HG03045 (cell line): ENCODE results near the gene KRT23.
"Not testable (repeated sequence)": the region's sequence is repeated elsewhere in the genome, so short reads cannot be mapped to it uniquely, and the experiment has no call there.

ENCODE experiments used
- ATAC-seq: cut with Tn5 transposase; IDR thresholded peaks from one replicate; pipeline ENCODE4 v1.9.1; 2021; ENCODE audit warnings: mild to moderate bottlenecking, moderate library complexity; ENCODE audit not compliant: unreplicated experiment

Gene KRT23

DNA sequence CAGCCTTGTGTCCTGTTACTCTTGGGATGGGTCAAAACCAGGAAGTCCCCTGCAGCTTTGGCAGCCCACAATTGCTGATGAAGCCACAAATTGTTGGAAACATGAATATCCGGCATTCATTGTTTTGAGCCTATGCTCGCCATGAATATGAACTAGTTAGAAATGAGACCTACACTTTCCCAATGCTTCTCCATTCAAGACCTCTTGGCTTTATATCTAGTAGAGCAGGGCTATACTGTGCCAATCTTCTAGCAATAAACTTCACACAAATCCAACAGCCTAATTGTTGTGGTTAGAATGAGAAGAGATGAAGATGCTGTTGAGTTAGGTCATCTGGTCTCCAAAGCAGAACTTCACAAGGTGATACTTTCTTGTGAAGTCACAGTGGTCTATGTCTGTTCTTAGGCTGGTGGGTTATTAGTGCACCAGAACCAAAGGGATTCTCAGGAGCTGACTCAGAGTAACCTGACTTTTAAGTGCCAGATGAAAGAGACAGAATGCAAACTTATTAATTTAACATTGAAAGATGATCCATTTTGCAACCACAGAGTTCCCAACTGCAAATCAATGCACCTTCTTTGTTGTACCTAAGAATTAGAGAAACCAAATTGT is 13.7 kb upstream of the KRT23 start:
- no peak for ATAC-seq

DNA sequence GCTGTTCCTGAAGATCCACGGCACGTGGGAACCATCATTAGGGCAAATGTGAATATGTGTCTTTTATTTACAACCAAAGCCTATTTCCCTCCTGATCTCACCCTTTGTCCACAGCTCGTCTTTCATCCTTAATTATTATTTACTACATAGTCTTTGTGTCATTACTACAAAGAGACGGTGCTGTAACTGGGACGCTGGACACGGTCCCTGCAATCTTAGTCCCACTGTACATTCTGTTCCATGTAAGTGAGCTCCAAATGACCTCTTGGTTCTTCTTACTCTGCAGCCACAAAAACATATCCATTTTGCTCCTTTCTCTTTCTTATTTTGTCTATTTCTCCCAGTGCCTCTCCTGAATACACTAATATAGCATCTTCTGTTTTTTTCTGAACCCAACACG is 12.7 kb upstream of the KRT23 start:
- no peak for ATAC-seq

GRCh38 chr17:40949418-40949817 is 12.0 kb upstream of the KRT23 start:
- no peak for ATAC-seq

DNA sequence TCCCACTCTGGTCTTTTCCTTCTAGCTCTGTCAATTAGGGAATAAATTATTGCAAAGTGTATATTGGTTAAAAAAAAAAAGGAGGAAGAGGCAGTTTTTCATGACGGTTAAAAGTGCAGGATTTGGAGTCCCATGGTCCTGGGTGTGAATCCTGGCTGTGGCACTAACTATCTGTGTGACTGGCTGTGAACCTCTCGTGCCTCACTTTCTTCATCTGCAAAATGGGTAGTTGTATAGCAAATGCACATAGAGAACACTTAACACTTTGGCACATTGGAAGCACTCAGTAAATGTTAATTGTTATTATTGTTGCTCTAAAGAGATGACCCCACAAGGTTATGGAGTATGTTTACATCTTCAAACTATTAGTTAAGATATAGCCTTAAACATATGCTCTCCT is 10.5 kb upstream of the KRT23 start:
- no peak for ATAC-seq

- no peak for ATAC-seq
Observed at GRCh38 chr17:40945414-40945813, 8.0 kb upstream of the KRT23 start.

- no peak for ATAC-seq
Observed at GRCh38 chr17:40944531-40944930, 7.1 kb upstream of the KRT23 start.

- no peak for ATAC-seq
Observed at GRCh38 chr17:40942553-40942952, 5.1 kb upstream of the KRT23 start.

- no peak for ATAC-seq
Observed at GRCh38 chr17:40940266-40940665, 2.8 kb upstream of the KRT23 start.

- no peak for ATAC-seq
Observed at GRCh38 chr17:40938981-40939380, 1.5 kb upstream of the KRT23 start.

DNA sequence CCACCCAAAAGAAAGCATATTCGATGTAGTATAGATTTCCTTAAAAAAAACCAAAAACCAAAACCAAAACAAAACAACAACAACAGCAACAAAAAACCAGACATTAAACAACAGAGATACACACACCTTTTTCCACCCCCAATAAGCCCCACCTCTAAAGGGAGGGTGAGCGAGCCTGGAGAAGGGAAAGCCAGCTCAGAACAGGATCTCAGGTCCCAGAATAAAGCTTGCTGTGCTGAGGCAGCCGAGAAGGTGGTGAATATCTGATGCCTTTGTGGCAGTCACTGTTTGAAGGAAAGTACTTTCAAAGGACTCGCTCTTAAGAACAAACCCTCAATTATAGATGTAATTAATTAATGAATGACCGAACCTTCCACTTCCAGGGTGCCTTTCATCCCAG is 470 bp downstream of the KRT23 start:
- ATAC-seq = no peak

DNA sequence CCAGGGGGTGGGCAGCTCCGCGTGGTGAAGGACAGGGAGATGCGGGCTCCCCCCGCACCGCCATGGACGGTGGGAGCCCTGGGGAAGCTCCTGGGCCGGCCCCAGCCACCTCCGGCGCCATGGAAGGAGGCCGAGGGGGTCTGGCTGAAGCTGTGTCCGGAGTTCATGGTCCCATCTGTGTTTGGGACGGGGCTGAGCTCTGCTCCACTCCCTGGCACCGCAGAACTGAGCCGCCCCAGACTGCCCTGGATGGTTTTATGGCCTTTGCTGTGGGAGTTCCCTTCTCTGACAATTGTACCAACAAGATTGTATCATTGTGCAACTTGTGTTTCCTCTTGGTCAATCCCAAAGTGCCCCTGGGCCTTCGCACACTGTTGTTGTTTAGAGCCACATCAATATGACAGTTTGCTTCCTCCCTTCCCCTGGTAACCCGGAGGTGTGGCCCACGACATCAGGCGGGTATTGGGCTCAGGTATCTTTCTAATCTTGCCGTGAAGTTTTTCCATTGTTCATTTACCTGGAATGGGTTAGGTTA is 942 bp downstream of the KRT23 start:
- ATAC-seq = no peak

DNA sequence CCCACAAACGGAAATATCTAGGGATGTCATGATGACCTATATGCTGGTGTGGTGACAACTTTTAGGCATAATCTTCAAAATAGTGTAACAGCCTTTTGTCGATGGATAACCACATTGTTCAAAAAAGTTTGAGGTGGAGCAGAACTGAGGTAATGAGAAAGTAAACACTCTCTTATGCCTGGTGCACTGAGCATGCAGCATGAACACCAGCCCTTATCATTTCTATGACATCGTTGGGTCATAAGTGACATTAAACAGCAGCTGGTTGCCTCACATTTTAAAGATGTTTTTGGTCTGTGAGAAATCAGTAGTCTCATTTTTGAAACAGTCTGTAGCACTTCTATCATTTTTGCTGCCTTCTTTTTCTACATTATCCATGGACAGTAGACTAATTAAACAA is 1.8 kb downstream of the KRT23 start:
- ATAC-seq = no peak

GRCh38 chr17:40932608-40933007 is 4.8 kb downstream of the KRT23 start:
- no peak for ATAC-seq

DNA sequence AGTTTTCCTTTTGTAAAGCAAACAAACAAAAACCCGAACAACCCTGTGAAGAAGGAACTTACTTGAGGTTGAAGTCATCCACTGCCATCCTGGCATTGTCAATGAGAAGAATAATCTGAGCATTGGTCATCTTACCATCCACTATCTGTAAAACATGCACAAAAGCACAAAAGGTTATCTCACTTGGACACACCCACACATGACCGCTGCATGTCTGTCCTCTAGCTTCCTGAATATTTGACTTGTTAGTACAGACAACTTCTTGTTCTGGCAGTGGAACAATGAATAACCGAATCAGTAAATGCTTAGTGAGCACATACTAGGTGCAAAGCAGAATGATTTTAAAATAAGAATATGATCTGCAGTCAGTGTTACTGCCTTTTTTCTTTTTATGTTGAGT is 6.1 kb downstream of the KRT23 start:
- no peak for ATAC-seq

DNA sequence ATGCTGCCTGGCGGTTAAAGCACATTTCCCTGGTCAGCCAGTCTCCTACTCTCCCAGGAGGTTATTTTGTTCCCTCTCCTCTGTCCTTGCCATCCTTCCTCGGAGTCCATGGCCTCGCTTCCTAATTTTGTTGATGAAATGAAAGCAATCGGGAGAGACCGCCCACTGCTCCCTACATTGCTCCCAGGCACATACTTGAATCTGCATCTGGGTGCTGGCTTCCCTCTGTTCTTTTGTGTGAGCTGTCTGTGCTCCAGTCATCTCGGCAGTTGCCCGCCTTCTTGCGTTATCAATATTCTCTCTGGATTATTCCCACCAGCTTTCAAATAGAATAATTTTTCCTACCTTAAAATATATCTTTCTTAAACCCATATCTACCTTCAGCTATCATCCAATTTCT is 11.1 kb downstream of the KRT23 start:
- ATAC-seq = no peak

- ATAC-seq = no peak
Observed at GRCh38 chr17:40922239-40922638, 15.2 kb downstream of the KRT23 start.

DNA sequence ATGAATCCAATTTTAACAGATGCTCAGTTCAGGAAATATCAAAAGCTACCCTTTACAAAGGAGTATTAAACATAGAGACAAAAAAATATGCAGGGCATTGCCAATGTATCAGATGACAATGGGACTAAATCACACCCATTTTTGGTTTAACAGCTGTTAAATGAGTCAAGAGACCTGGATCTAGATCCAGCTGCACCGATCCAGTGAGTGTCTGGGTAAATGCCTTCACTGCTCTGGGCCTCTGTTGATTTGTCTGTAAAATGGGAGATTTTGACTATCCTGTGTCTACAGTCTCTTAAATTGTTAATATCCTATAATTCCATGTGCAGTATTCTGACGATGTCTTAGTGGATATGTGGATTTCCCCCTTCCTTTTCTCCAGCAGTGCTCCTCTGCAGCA is 16.4 kb downstream of the KRT23 start:
- ATAC-seq = no peak

DNA sequence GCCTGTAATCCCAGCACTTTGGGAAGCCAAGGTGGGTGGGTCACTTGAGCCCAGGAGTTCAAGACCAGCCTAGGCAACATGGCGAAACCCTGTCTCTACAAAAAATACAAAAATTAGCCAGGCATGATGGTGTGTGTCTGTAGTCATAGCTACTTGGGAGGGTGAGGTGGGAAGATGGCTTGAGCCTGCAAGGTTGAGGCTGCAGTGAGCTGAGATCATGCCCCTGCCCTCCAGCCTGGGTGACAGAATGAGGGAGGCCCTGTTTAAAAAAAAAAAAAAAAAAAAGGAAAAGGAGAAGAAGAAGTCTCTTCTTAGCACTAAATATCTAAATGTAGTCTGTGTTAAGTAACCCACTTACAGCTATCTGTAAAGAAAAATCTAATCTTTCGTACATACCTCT is 20.3 kb downstream of the KRT23 start:
- ATAC-seq = not testable (repeated sequence)

- no peak for ATAC-seq
Observed at GRCh38 chr17:40916366-40916765, 21.1 kb downstream of the KRT23 start.

GRCh38 chr17:40915721-40916256 is 21.7 kb downstream of the KRT23 start:
- no peak for ATAC-seq

- ATAC-seq = no peak
Observed at GRCh38 chr17:40915199-40915661, 22.2 kb downstream of the KRT23 start.

DNA sequence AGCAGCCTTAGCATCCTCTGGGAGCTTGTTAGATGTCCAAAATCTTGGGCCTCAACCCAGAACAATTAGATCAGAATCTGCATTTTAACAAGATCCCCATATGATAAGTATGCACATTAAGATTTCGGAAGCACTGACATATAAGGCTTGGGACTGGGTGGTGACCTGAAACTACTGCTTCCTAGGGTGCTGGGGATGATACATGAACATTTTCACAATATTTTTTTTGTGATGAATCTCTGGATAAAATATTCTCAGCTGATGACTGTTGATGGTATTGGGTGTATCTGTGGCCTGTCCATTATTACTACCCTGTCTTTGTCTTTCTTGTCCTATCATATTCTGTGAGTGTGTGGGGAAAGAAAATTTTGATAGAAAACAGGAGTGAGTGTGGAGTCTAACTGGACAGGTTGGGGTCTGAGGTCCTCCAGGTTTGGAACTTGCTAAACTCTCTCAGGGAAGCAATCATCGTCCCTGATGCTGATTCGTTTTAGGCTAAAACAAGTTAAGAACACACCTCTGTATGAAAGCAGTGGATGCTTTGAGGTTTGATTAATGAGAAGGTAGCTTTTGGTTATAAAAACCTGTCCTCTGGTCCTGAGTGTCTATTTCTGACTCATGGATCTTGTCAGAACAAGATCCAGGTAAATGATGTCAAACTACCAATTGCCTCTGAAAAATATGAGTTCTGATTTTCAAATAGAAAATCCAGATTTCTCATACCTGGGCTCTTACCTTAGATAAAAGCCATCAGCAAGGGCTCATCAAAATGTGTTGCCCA is 23.2 kb downstream of the KRT23 start:
- no peak for ATAC-seq
